HepG2 (cell line): ENCODE data around the gene C2. TPM values are rescaled to one million over a fixed set of nuclear protein-coding genes. Genes with fewer than 3 reads are reported as not detected.

ENCODE experiments used
- BORCS8-MEF2B ChIP-seq: sonication (generic); formaldehyde crosslinking; IDR thresholded peaks from 2 replicates; pipeline ENCODE4 v1.8.0; 2022; ENCODE audit warnings: mild to moderate bottlenecking, missing genetic modification reagents
- CCDC6 ChIP-seq: sonication (generic); formaldehyde crosslinking; IDR thresholded peaks from 2 replicates; pipeline ENCODE4 v1.8.1; 2022; ENCODE audit warnings: mild to moderate bottlenecking, missing genetic modification reagents, moderate library complexity
- CREM ChIP-seq, 2 experiments: sonication (generic) in 1 of 2; formaldehyde crosslinking in 1 of 2; IDR thresholded peaks; 2 replicates each; pipeline versions ENCODE4 v1.4.0 to v1.6.1; 2016 to 2020; ENCODE audit warnings: antibody characterized with exemption in 1 of 2, mild to moderate bottlenecking in 1 of 2, missing genetic modification reagents in 1 of 2
- HOXA5 ChIP-seq: sonication (generic); formaldehyde crosslinking; IDR thresholded peaks from 2 replicates; pipeline ENCODE4 v1.4.0; 2020; ENCODE audit warnings: missing genetic modification reagents
- PRPF4 ChIP-seq: fragments of 200-400 bp; formaldehyde crosslinking; IDR thresholded peaks from 2 replicates; pipeline ENCODE4 v1.6.1; 2016; ENCODE audit warnings: low read length, low read depth; ENCODE audit not compliant: poor library complexity, severe bottlenecking
- RBFOX2 ChIP-seq: fragments of 200-400 bp; formaldehyde crosslinking; IDR thresholded peaks from 2 replicates; pipeline ENCODE4 v1.6.1; 2017; ENCODE audit warnings: low read depth, mild to moderate bottlenecking, low read length
- SP1 ChIP-seq, 2 experiments: fragments of 450-650 bp in 1 of 2; sonication (generic) in 1 of 2; formaldehyde crosslinking in 1 of 2; IDR thresholded peaks; 2 replicates each; pipeline versions ENCODE4 v1.4.0 to v1.6.1; 2016 to 2020; ENCODE audit warnings: missing genetic modification reagents in 1 of 2
- YEATS2 ChIP-seq: sonication (generic); formaldehyde crosslinking; IDR thresholded peaks from 2 replicates; pipeline ENCODE4 v1.4.0; 2020; ENCODE audit warnings: missing genetic modification reagents, borderline replicate concordance
- ZNF607 ChIP-seq: sonication (generic); formaldehyde crosslinking; IDR thresholded peaks from 2 replicates; pipeline ENCODE4 v1.5.1; 2020; ENCODE audit warnings: missing genetic modification reagents, mild to moderate bottlenecking, borderline replicate concordance
- ZSCAN29 ChIP-seq: sonication (generic); formaldehyde crosslinking; conservative IDR thresholded peaks from 2 replicates; pipeline ENCODE4 v1.4.0; 2020; ENCODE audit warnings: mild to moderate bottlenecking, missing genetic modification reagents
- polyA plus RNA-seq, 8 experiments: library from polyadenylated mRNA; depleted of rRNA in 3 of 8; stranded (reverse) in 7 of 8; unstranded in 1 of 8; fragments of >200 nt; fragmentation: Illumina TruSeq in 4 of 8; extraction: Trizol in 4 of 8; gene quantifications; 2 replicates each; pipeline versions ENCODE4 v1.2.1 to v1.2.3, GENCODE V29; 2011 to 2016; ENCODE audit warnings: low read depth in 4 of 8, missing spikeins in 1 of 8, mixed read lengths in 1 of 8; ENCODE audit not compliant: insufficient read depth in 1 of 8
- total RNA-seq, 5 experiments: library from RNA; depleted of rRNA; stranded (reverse); fragments of >200 nt; fragmentation: Illumina TruSeq; extraction: Trizol; gene quantifications; 2 replicates each; pipeline ENCODE4 v1.2.3, GENCODE V29; 2016; ENCODE audit warnings: low read depth in 1 of 5
- TF ChIP-seq, protein P1 (sequence below): sonication (generic); formaldehyde crosslinking; IDR thresholded peaks from 2 replicates; pipeline ENCODE4 v1.5.0; 2020; ENCODE audit warnings: missing genetic modification reagents
- TF ChIP-seq, protein P2 (sequence below): sonication (generic); formaldehyde crosslinking; IDR thresholded peaks from 2 replicates; pipeline ENCODE4 v1.9.0; 2021; ENCODE audit warnings: missing genetic modification reagents, mild to moderate bottlenecking, borderline replicate concordance
- TF ChIP-seq, protein P3 (sequence below): sonication (generic); formaldehyde crosslinking; IDR thresholded peaks from 2 replicates; pipeline ENCODE4 v1.9.0; 2021; ENCODE audit warnings: missing genetic modification reagents, borderline replicate concordance
- TF ChIP-seq, protein P4 (sequence below): sonication (generic); formaldehyde crosslinking; IDR thresholded peaks from 2 replicates; pipeline ENCODE4 v1.8.0; 2022; ENCODE audit warnings: missing genetic modification reagents, mild to moderate bottlenecking, moderate library complexity, borderline replicate concordance
- TF ChIP-seq, protein P5 (sequence below): sonication (generic); formaldehyde crosslinking; IDR thresholded peaks from 2 replicates; pipeline ENCODE4 v1.5.1; 2020; ENCODE audit warnings: mild to moderate bottlenecking, missing genetic modification reagents, moderate library complexity

The C2 gene
- total and polyA plus RNA-seq, 2 of the 13 experiments (the other 11 are each of a cell fraction or from before 2014, with no cell fraction given), result 165 to 307 TPM

DNA sequence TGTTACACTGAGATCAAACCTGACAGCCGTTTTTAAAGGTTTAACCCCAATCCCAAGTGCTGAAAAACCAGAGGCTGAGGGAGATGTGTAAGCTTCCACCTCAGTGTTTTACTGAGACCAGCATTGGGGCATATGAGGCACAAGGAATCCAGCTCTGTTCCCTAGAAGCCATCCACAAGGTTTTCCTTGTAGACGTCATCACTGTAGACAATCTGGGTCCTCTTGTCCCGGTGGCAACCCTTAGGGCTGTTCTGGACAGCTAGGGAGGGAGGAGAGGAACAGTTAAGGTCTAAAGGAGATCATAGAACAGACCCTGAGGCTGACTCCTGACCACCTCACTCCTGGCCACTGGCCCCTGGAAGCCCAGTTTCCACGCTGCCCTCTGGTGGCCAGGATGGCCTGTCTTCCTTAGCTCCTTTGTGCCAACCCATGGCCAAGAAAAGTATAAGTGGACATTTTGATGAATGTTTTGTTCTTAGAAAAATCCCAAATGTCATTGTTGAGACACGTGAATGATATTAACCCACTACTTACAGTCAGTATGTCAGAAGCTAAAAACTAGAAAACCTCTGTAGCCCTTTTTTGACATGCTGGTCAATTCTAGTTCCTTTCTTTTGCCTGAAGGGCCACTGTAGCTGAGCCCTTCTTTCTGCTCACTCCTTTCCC is 24.8 kb downstream of the C2 start (continued):
- TF ChIP-seq, protein P1, sequence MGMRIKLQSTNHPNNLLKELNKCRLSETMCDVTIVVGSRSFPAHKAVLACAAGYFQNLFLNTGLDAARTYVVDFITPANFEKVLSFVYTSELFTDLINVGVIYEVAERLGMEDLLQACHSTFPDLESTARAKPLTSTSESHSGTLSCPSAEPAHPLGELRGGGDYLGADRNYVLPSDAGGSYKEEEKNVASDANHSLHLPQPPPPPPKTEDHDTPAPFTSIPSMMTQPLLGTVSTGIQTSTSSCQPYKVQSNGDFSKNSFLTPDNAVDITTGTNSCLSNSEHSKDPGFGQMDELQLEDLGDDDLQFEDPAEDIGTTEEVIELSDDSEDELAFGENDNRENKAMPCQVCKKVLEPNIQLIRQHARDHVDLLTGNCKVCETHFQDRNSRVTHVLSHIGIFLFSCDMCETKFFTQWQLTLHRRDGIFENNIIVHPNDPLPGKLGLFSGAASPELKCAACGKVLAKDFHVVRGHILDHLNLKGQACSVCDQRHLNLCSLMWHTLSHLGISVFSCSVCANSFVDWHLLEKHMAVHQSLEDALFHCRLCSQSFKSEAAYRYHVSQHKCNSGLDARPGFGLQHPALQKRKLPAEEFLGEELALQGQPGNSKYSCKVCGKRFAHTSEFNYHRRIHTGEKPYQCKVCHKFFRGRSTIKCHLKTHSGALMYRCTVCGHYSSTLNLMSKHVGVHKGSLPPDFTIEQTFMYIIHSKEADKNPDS (CRISPR knock-in tag), result no peak
- TF ChIP-seq, protein P2, sequence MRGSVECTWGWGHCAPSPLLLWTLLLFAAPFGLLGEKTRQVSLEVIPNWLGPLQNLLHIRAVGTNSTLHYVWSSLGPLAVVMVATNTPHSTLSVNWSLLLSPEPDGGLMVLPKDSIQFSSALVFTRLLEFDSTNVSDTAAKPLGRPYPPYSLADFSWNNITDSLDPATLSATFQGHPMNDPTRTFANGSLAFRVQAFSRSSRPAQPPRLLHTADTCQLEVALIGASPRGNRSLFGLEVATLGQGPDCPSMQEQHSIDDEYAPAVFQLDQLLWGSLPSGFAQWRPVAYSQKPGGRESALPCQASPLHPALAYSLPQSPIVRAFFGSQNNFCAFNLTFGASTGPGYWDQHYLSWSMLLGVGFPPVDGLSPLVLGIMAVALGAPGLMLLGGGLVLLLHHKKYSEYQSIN (CRISPR knock-in tag), result no peak
- TF ChIP-seq CREM (IDR thresholded peaks at IDR 0.05), result no peak
- TF ChIP-seq CREM (CRISPR knock-in tag; IDR thresholded peaks at IDR 0.05), result no peak
- TF ChIP-seq ZSCAN29 (CRISPR knock-in tag), result no peak
- TF ChIP-seq CCDC6 (CRISPR knock-in tag), result no peak
- no peak for TF ChIP-seq ZNF607
- no peak for TF ChIP-seq HOXA5 (CRISPR knock-in tag)
- 0 out of 2 replicates have a peak, but pooled peaks have one; percentile 16 for TF ChIP-seq YEATS2
- 0 out of 2 replicates have a peak, but pooled peaks have one; percentile 57 for TF ChIP-seq BORCS8-MEF2B (CRISPR knock-in tag)
- TF ChIP-seq, protein P3, sequence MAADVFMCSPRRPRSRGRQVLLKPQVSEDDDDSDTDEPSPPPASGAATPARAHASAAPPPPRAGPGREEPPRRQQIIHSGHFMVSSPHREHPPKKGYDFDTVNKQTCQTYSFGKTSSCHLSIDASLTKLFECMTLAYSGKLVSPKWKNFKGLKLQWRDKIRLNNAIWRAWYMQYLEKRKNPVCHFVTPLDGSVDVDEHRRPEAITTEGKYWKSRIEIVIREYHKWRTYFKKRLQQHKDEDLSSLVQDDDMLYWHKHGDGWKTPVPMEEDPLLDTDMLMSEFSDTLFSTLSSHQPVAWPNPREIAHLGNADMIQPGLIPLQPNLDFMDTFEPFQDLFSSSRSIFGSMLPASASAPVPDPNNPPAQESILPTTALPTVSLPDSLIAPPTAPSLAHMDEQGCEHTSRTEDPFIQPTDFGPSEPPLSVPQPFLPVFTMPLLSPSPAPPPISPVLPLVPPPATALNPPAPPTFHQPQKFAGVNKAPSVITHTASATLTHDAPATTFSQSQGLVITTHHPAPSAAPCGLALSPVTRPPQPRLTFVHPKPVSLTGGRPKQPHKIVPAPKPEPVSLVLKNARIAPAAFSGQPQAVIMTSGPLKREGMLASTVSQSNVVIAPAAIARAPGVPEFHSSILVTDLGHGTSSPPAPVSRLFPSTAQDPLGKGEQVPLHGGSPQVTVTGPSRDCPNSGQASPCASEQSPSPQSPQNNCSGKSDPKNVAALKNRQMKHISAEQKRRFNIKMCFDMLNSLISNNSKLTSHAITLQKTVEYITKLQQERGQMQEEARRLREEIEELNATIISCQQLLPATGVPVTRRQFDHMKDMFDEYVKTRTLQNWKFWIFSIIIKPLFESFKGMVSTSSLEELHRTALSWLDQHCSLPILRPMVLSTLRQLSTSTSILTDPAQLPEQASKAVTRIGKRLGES (CRISPR knock-in tag), result no peak
- no peak for TF ChIP-seq PRPF4
- TF ChIP-seq SP1 (IDR thresholded peaks at IDR 0.05), result no peak
- no peak for TF ChIP-seq SP1 (CRISPR knock-in tag; IDR thresholded peaks at IDR 0.05)
- TF ChIP-seq, protein P4, sequence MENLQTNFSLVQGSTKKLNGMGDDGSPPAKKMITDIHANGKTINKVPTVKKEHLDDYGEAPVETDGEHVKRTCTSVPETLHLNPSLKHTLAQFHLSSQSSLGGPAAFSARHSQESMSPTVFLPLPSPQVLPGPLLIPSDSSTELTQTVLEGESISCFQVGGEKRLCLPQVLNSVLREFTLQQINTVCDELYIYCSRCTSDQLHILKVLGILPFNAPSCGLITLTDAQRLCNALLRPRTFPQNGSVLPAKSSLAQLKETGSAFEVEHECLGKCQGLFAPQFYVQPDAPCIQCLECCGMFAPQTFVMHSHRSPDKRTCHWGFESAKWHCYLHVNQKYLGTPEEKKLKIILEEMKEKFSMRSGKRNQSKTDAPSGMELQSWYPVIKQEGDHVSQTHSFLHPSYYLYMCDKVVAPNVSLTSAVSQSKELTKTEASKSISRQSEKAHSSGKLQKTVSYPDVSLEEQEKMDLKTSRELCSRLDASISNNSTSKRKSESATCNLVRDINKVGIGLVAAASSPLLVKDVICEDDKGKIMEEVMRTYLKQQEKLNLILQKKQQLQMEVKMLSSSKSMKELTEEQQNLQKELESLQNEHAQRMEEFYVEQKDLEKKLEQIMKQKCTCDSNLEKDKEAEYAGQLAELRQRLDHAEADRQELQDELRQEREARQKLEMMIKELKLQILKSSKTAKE, result no peak
- TF ChIP-seq RBFOX2, result peak; percentile 60
- TF ChIP-seq, protein P5, sequence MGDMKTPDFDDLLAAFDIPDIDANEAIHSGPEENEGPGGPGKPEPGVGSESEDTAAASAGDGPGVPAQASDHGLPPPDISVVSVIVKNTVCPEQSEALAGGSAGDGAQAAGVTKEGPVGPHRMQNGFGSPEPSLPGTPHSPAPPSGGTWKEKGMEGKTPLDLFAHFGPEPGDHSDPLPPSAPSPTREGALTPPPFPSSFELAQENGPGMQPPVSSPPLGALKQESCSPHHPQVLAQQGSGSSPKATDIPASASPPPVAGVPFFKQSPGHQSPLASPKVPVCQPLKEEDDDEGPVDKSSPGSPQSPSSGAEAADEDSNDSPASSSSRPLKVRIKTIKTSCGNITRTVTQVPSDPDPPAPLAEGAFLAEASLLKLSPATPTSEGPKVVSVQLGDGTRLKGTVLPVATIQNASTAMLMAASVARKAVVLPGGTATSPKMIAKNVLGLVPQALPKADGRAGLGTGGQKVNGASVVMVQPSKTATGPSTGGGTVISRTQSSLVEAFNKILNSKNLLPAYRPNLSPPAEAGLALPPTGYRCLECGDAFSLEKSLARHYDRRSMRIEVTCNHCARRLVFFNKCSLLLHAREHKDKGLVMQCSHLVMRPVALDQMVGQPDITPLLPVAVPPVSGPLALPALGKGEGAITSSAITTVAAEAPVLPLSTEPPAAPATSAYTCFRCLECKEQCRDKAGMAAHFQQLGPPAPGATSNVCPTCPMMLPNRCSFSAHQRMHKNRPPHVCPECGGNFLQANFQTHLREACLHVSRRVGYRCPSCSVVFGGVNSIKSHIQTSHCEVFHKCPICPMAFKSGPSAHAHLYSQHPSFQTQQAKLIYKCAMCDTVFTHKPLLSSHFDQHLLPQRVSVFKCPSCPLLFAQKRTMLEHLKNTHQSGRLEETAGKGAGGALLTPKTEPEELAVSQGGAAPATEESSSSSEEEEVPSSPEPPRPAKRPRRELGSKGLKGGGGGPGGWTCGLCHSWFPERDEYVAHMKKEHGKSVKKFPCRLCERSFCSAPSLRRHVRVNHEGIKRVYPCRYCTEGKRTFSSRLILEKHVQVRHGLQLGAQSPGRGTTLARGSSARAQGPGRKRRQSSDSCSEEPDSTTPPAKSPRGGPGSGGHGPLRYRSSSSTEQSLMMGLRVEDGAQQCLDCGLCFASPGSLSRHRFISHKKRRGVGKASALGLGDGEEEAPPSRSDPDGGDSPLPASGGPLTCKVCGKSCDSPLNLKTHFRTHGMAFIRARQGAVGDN, result no peak
